Stimulated activated CD8-positive, alpha-beta memory T cell treated with anti-CD3 and anti-CD28 coated beads, Interleukin-15, amount 100 ng/mL, for 48 hours (primary cell): ENCODE results near the gene FSTL1.

Source experiments
- DNase-seq, 2 donors: peaks; one replicate each; pipeline ENCODE4 v3.0.0-alpha.2; 2020; ENCODE audit warnings: low read depth in 2 of 2

The FSTL1 gene

GRCh38 chr3:120468635-120469295 is 18.0 kb upstream of the FSTL1 start:
- DNase-seq, result no peak

DNA sequence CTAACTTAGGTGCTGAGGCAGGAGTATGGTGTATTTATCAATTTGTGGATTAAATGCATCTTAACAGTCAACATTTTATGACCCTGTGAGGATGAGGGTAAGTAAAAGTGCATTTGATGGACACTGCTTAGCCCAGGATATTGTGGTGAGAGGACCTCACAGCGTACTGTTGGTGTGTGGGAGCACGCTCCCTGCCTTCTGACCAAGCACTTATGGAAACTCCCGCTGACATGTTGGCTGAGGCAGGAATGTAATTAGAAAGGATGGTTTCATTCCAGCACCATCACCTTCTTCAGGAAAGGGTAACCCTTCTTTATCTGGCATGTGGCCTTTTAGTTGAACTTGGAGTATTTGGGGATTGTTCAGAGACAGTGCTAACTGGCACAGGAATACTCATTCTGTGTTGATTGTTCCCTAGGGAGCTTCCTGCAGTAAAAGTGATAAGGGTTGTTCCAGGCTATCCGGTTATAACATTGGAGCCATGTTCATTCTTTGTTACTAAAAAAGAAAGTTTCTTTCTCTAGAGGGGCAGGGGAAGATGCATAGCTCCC is 11.7 kb upstream of the FSTL1 start:
- no peak for DNase-seq

- DNase-seq, result no peak
Measured at GRCh38 chr3:120461416-120461815, 10.6 kb upstream of the FSTL1 start.

GRCh38 chr3:120460862-120461261 is 10.1 kb upstream of the FSTL1 start:
- DNase-seq, result no peak

DNA sequence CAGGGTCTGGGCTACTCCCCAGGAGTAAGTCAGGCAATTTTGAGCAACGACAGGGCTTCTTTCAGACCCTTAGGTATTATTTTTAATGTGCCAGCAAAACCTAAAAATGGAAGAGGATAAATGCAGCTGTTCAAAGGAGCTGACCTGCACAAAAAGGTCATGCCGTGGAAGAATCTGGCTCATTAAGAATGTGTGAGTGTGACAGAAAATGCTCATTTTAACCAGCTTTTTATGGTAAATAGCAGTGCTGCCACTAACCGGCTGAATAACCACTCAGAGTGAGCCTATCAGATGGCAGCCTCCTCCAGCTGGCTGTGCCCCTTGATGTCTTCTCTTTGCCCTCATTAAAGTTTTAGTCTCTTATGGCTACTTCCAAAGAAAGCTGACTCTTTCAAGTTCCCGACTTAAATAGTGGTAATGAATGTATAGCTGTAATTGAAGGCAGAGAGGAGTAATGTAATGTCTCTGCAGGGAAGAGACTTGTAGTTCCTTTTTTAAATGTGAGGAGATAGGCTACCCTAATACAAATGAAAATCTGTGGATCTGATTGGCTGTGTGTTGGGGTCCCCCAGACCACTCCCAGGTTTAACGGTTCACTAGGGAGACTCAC is 9.5 kb upstream of the FSTL1 start:
- no peak for DNase-seq

DNA sequence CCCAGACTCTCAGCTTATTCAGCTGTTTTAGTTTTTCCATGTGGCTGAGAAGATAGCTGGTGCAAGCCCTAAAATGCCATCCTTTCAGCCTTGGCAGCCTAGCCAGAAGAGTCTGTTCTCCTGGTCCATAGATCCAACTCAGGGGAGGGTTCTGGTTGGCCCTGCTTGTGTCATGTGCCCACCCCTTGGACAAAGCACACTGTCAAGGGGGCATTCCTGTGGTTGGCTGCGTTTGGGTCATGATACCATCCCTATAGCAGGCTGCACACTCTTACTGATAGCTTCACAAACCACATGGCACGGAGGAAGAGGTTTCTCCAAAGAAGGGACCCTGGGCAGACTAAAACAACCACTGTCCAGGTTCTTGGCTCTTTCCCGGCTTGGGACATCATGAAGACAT is 8.4 kb upstream of the FSTL1 start:
- no peak for DNase-seq

DNA sequence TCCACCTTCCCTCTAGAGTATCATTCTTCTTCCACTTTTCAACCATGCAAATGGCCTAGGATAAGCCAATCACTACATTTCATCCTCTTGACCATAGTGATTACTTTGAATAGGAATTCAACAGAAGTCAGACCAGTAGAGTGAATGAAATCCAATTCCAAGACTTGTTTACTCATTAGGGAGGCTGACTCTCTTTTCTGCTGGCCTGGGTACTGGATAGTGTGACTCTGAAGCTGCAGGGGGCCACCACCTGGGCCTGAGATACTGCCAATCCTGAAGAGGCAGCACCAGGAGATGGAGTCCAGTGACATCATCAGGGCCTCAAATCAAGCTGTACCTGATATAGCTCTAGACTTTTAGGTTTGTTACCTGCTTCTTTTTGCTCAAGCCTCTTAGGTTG is 7.0 kb upstream of the FSTL1 start:
- DNase-seq, result no peak

GRCh38 chr3:120454076-120454689 is 3.4 kb upstream of the FSTL1 start:
- no peak for DNase-seq

DNA sequence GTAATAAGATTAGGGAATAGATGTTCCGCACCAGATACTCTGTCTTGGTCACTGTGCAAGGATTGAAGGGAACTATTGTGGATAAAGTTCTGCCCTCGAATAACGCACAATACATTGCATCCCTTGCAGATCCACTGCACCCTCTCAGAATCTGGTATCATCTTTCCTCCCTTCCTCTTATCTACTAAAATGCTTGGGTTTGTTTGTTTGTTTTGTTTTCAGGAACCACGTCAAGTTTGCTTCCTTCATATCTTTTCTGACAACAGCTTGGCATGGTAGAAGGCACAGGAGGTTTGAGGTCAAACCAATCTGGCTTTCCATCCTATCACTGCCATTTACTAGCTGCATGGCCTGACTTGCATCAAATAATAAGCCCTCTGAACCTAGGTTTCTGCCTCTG is 2.0 kb upstream of the FSTL1 start:
- no peak for DNase-seq

- DNase-seq, result no peak
Measured at GRCh38 chr3:120451806-120452205, 1.0 kb upstream of the FSTL1 start.

- DNase-seq, result no peak
Measured at GRCh38 chr3:120451272-120451761, 525 bp upstream of the FSTL1 start.

DNA sequence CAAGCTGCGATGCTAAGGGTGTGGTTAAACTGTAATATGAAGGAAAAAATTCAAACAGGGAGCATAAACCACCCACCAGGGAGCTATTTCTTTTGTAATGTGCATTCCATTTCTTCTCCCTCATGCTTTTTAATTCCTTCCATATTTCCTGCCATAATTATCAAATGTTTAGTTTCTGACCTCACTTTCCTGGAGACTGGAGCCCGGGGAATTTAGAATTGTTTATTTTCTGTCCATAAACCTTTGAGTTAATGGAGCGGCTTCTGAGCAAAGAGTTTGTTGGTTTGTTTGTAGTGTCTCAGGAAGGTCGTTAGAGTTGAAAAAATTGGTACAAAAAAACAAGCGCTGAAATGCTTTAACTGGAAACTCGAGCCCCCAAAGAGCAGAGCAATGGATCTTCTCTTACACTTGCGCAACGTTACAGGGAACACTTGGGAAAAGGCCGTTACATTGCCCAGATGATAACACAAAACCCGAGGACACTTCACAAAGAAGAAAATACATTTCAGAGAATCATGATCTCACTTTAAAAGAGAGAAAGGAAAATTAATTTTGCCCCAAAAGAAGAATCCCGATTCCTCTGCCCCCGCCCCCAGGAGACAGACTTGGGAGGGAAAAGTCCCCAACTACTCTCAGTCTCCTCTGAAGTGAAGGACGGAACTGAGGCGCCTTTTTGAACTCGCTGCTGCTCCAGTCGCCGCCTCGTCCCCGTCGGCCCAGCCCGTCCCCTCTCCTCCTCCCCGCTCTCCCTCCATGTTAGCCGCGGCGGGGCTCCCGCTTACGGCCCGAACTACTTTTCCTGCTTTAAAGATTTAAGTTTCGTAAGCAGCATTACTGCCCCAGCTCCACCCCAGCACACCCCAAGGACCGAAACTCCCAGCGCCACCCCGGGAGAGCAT is 842 bp downstream of the FSTL1 start:
- no peak for DNase-seq

DNA sequence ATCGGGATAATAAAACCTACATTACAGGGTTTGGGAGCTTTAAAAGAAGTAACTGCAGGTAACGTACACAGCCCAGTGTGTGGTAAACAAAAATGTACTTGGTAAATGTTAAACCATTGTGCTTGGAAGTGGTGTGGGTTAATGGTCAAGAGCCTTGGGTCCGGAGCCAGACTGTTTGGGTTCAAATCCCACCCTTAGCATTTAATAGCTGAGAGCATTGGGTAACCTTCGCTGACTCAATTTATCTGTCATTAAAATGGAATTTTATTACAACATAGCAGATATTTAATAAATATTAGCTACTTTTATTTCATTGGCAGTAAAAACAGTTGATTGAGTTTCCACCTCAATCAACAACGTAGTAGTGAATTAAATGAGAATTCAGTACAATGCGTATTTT is 1.5 kb downstream of the FSTL1 start:
- DNase-seq, result no peak

- DNase-seq, result no peak
Measured at GRCh38 chr3:120448756-120449155, 2.0 kb downstream of the FSTL1 start.

DNA sequence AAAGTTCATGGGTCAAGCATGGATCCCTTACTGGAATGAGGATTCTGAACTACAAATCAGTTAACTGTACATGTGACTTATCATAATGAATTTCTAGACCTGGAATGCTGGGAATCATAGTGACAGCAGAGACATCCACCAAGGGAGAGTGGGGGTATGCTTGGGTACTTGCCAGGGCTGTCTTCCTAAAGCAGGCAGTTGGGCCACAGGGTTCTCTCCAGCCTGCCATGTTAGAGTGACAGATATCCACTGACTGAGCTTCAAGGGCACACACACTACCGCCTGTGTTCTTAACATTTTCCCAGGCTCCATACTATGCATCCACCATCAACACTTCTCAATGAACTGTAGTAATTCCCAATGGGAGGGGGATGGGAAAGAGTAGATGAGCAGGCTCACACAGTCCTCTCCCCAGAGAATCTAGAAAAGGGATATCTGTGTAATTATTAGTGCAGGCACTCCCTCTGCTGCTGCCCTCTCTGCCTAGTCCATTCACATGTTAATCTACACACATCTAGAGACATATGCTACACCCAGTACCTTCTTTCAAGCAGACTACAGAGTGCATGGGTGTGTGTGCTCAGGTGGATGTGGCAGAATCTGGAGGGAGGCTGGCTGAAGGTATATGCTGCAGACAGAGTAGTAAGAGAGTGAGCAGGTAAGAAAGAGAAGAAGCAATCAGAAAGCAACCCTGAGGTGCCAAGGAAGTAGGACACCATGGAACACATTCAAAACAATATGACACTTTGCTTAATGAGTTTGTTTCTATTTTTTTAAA is 3.7 kb downstream of the FSTL1 start:
- no peak for DNase-seq

DNA sequence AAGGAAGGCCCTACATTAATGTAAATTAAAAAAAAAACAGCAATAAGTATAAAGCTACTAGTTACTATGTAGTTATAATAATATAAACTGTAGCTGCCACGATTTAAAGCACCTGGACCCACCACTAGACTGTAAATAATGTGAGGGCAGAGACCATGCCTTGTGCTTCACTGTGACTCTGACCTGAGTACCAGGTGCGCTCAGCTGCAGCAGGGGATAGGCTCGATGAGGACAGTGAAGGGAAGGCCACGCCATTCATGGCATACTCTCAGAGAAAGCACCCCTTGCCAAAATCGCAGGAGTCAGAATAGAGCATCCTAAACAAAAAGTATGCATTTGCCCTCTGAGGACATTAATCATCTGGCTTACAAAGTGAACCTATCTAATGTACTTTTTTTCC is 5.1 kb downstream of the FSTL1 start:
- DNase-seq, result no peak

- no peak for DNase-seq
Measured at GRCh38 chr3:120443626-120444123, 7.1 kb downstream of the FSTL1 start.

- no peak for DNase-seq
Measured at GRCh38 chr3:120442975-120443517, 7.7 kb downstream of the FSTL1 start.

GRCh38 chr3:120441776-120442175 is 9.0 kb downstream of the FSTL1 start:
- DNase-seq, result no peak

DNA sequence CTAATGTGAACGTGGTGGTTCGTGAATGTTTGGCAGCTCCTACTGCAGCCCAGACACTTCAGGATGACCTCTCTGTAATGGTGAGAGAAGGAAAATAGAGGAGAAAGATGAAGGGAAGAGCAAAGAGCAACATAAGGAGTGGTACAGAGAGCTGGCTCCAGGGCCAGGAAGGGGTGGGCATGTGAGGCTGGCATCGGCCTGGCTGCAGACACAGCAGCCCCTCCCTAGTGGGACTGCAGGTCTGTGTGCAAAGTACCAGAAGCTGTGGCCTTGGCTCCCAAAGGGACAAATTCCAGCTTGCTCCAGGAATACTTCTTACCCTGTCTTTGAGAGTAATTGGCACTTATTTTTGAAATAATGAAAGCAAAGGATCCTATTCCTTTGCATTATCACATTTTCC is 10.0 kb downstream of the FSTL1 start:
- DNase-seq, result no peak
